ENCODE measurements around the gene TCF15. TPM values are rescaled to one million over a fixed set of nuclear protein-coding genes. Genes with fewer than 3 reads are reported as not detected.

TCF15 gene
- total and polyA plus RNA-seq, 2 of the 13 experiments (the other 11 are each of a cell fraction or from before 2014, with no cell fraction given), result not detected

DNA sequence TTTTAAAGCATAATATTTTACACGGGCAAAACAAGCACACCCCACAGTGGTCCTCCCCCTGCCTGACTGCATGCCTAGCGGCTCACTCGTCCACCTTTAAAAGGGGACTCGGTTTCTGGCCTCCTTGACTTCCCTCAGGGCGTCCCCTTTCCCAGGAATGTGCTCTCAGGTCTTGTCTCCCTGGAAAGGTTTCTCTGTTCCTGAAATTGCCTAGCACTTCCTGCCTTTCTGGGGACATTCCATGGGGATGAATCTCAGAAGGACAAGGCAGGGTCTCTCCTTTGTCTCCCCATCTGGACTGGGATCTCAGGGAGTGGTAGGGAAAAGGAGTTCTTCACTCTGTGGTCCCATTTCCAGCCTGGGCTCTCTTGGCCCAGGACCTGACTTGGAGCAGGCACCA is 4.9 kb downstream of the TCF15 start:
- FAIRE-seq, result no peak
- ATAC-seq, result no peak
- Histone ChIP-seq H3K27me3 (ENCODE audit: control insufficient read depth in 1 of 2, insufficient read depth in 2 of 2, low read length in 2 of 2) (peaks cover 16 to 65% of the 10 kb centered on the region in 2 experiments), H4K20me1 (ENCODE audit: insufficient read depth, low read length) (no peaks in the 10 kb centered on the region), H3K4me3 (replicated peaks in 1 of 3; ENCODE audit: insufficient read depth in 1 of 3, low read depth in 2 of 3, low read length in 3 of 3) (no peak overlapping the region), H3K36me3 (replicated peaks in 1 of 2; ENCODE audit: control insufficient read depth in 1 of 2, insufficient read depth in 2 of 2, low read length in 2 of 2) (no peaks in the 10 kb centered on the region), H3K4me2 (ENCODE audit: low read depth, low read length) (no peak overlapping the region), H3K27ac (ENCODE audit: extremely low read length, insufficient read depth, low read length) (no peak overlapping the region), H3K79me2 (ENCODE audit: insufficient read depth, low read length) (no peaks in the 10 kb centered on the region), H3K9ac (ENCODE audit: insufficient read depth, low read depth, low read length) (no peak overlapping the region), H3K9me3 (ENCODE audit: low read length) (no peaks in the 10 kb centered on the region), H2AFZ (ENCODE audit: low read length) (no peak overlapping the region), H3K4me1 (ENCODE audit: insufficient read depth, low read length) (no peaks in the 10 kb centered on the region)
- ChIA-PET CTCF (ENCODE audit: low intra/inter-chr PET ratio, low total read pairs) (no interaction called here), POLR2A (no interaction called here)
- DNase-seq (ENCODE audit: low spot score), result no peak
- intact Hi-C loops (cut with micrococcal nuclease; ENCODE audit: unreplicated experiment), result no loop called here
- in situ Hi-C loops (cut with HindIII; ENCODE audit: extremely low pct_ligation_motif_present, low pct_unique_long_range_greater_than_20kb), result no loop called here
- BruUV-seq (replicated peaks), result no TSS peak
- TF ChIP-seq, protein P1, sequence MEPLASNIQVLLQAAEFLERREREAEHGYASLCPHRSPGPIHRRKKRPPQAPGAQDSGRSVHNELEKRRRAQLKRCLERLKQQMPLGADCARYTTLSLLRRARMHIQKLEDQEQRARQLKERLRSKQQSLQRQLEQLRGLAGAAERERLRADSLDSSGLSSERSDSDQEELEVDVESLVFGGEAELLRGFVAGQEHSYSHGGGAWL (CRISPR knock-in tag; IDR thresholded peaks at IDR 0.05), result no peak
- TF ChIP-seq ZNF180 (CRISPR knock-in tag; IDR thresholded peaks at IDR 0.05; ENCODE audit: borderline replicate concordance, low read depth), result no peak
- no peak for TF ChIP-seq PAF1 (CRISPR knock-in tag; IDR thresholded peaks at IDR 0.05)
- TF ChIP-seq DNMT3B (CRISPR knock-in tag; conservative IDR thresholded peaks at IDR 0.05), result no peak
- no peak for TF ChIP-seq ZBTB7B (CRISPR knock-in tag; IDR thresholded peaks at IDR 0.05)
- TF ChIP-seq PHB2 (IDR thresholded peaks at IDR 0.05; ENCODE audit: partially characterized antibody), result no peak
- no peak for TF ChIP-seq FIP1L1 (IDR thresholded peaks at IDR 0.05; ENCODE audit: borderline replicate concordance, insufficient read depth, low read depth, low read length)
- TF ChIP-seq HOXA9 (CRISPR knock-in tag; IDR thresholded peaks at IDR 0.05; ENCODE audit: borderline replicate concordance), result no peak
- no peak for TF ChIP-seq KDM5B (CRISPR knock-in tag; IDR thresholded peaks at IDR 0.05; ENCODE audit: borderline replicate concordance)
- TF ChIP-seq, protein P2, sequence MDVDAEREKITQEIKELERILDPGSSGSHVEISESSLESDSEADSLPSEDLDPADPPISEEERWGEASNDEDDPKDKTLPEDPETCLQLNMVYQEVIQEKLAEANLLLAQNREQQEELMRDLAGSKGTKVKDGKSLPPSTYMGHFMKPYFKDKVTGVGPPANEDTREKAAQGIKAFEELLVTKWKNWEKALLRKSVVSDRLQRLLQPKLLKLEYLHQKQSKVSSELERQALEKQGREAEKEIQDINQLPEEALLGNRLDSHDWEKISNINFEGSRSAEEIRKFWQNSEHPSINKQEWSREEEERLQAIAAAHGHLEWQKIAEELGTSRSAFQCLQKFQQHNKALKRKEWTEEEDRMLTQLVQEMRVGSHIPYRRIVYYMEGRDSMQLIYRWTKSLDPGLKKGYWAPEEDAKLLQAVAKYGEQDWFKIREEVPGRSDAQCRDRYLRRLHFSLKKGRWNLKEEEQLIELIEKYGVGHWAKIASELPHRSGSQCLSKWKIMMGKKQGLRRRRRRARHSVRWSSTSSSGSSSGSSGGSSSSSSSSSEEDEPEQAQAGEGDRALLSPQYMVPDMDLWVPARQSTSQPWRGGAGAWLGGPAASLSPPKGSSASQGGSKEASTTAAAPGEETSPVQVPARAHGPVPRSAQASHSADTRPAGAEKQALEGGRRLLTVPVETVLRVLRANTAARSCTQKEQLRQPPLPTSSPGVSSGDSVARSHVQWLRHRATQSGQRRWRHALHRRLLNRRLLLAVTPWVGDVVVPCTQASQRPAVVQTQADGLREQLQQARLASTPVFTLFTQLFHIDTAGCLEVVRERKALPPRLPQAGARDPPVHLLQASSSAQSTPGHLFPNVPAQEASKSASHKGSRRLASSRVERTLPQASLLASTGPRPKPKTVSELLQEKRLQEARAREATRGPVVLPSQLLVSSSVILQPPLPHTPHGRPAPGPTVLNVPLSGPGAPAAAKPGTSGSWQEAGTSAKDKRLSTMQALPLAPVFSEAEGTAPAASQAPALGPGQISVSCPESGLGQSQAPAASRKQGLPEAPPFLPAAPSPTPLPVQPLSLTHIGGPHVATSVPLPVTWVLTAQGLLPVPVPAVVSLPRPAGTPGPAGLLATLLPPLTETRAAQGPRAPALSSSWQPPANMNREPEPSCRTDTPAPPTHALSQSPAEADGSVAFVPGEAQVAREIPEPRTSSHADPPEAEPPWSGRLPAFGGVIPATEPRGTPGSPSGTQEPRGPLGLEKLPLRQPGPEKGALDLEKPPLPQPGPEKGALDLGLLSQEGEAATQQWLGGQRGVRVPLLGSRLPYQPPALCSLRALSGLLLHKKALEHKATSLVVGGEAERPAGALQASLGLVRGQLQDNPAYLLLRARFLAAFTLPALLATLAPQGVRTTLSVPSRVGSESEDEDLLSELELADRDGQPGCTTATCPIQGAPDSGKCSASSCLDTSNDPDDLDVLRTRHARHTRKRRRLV (CRISPR knock-in tag; IDR thresholded peaks at IDR 0.05), result no peak
- WGBS (ENCODE audit: low lambda C conversion rate), result under 1% methylated on average over 5 of the region's 5 CpGs

Measured in HepG2 (cell line).